ENCODE measurements around the gene UROC1. TPM values are rescaled to one million over a fixed set of nuclear protein-coding genes. Genes with fewer than 3 reads are reported as not detected.

Gene UROC1
- total RNA-seq, 6 donors from 2014 or later = not detected

DNA sequence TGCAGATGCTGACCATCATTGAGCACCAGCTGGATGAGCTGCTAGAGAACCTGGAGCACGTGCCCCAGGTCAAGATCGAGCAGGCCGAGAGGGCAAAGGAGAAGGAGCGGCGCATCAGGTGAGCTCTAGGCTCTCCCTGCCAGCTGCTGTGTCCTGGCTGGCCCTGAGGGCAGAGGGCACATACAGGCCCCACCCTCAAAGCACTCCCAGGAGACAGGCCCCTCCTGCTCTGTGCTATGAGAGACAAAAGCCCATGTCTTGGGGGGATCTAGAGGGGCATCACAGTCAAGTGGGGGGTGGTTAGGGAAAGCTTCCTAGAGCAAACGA lies 83.3 kb downstream of the UROC1 start:
- Histone ChIP-seq H3K9me3 (no peaks in the 10 kb centered on the region), H3K27me3 (no peaks in the 10 kb centered on the region), H3K4me3 (no peak overlapping the region), H3K4me1 (no peaks in the 10 kb centered on the region), H3K27ac (no peak overlapping the region), H3K36me3 (peaks cover 10 to 54% (median 41%) of the 10 kb centered on the region in 4 donors)
- DNase-seq (no peak), ATAC-seq (ENCODE audit: low FRiP score in 2 of 2) (no peak)
- 88 to 92% methylated on average over 1 to 6 of the region's 6 CpGs for WGBS, 2 donors
- TF ChIP-seq POLR2AphosphoS5 (IDR thresholded peaks at IDR 0.05) (no peak), POLR2A (IDR thresholded peaks at IDR 0.05) (no peak), EP300 (IDR thresholded peaks at IDR 0.05) (no peak), CTCF (IDR thresholded peaks at IDR 0.05) (no peak)

GRCh38 chr3:126433496-126434263 lies 83.9 kb downstream of the UROC1 start:
- Histone ChIP-seq H3K9me3 (no peaks in the 10 kb centered on the region), H3K36me3 (peaks cover 10 to 49% (median 36%) of the 10 kb centered on the region in 4 donors), H3K4me1 (no peaks in the 10 kb centered on the region), H3K27me3 (no peaks in the 10 kb centered on the region), H3K4me3 (no peak overlapping the region), H3K27ac (no peak overlapping the region)
- 86 to 93% methylated on average over 5 to 12 of the region's 13 CpGs for WGBS, 2 donors
- ATAC-seq (ENCODE audit: low FRiP score in 2 of 2) = no peak
- no peak for TF ChIP-seq CTCF (IDR thresholded peaks at IDR 0.05)
- TF ChIP-seq EP300 (IDR thresholded peaks at IDR 0.05) = no peak
- no peak for TF ChIP-seq POLR2A (IDR thresholded peaks at IDR 0.05)
- TF ChIP-seq POLR2AphosphoS5 (IDR thresholded peaks at IDR 0.05) = no peak
- peak in 1 of 2 donors; percentile 64 for DNase-seq

DNA sequence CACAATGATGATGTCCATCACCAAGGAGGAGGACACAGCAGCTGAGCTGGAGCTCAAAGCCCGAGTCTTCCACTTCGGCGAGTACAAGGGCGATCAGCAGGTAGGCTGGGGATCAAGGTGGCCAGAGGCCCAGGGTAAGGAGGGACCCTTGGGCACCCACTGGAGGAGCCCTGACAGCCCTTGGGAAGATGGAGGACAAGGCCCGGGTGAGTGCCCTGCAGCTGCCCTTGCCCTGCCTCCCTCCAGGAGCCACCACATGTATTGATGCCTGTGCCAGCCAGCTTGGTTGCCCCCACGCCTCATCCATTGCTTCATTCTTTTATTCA lies 84.5 kb downstream of the UROC1 start:
- no peaks in the 10 kb centered on the region for H3K4me1 ChIP-seq
- no peak overlapping the region for H3K4me3 ChIP-seq
- H3K36me3 ChIP-seq = peaks cover 8 to 43% (median 31%) of the 10 kb centered on the region in 4 donors
- no peak for ATAC-seq (ENCODE audit: low FRiP score in 2 of 2)
- 97% methylated on average over 6 of the region's 6 CpGs for WGBS, 2 donors
- H3K27me3 ChIP-seq = no peaks in the 10 kb centered on the region
- DNase-seq = peak in 1 of 2 donors; percentile 39
- no peaks in the 10 kb centered on the region for H3K9me3 ChIP-seq
- TF ChIP-seq EP300 (IDR thresholded peaks at IDR 0.05) = no peak
- no peak overlapping the region for H3K27ac ChIP-seq

DNA sequence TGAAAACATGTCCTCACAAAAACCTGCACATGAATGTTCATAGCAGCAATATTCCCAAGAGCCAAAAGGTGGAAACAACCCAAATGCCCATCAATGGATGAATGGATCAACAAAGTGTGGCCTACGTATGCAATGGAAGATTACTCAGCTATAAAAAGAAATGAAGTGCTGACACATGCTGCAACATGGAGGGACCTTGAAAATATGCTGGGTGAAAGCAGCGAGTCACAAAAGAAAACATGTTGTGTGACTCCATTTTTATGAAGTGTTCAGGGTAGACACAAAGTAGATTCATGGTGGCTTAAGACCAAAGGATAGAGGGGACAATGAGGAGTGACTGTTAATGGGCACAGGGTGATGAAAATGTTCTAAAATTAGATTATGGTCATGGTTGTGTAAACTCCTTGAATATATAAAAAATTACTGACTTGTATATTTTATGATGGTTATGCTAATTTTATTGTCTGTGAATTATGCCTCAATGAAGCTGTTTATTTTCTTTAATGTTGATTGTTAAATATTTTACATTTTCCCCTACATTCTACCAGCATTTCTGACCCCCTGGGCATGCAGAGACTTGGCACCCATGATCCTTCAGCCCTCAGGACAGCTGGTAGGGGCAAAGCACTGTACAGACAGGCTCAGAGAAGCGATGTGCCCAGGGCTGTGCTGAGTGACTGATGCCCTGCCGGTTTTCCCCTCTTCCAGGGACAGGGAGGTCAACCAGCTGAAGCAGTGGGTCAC lies 85.0 kb downstream of the UROC1 start:
- 95% methylated on average over 4 of the region's 4 CpGs for WGBS, 2 donors
- Histone ChIP-seq H3K27ac (no peak overlapping the region), H3K36me3 (peaks cover 5 to 37% (median 25%) of the 10 kb centered on the region in 4 donors), H3K27me3 (no peaks in the 10 kb centered on the region), H3K9me3 (peaks cover 0 to 4% (median 0%) of the 10 kb centered on the region in 4 donors), H3K4me3 (no peak overlapping the region), H3K4me1 (no peaks in the 10 kb centered on the region)
- ATAC-seq (ENCODE audit: low FRiP score in 2 of 2) = no peak
- TF ChIP-seq EP300 (IDR thresholded peaks at IDR 0.05) (no peak), POLR2AphosphoS5 (IDR thresholded peaks at IDR 0.05) (no peak), POLR2A (IDR thresholded peaks at IDR 0.05) (no peak), CTCF (IDR thresholded peaks at IDR 0.05) (no peak)
- no peak for DNase-seq

Small RNA genes within 50 kb of the gene (small RNA-seq; reads per million reads assigned to genes)
- 0 to 0.22 (median 0.07) reads per million in 4 donors for gene RNA5SP138

Other genes with a start within 250 kb of the UROC1 start
- 10 to 100 TPM; 21.6 to 52.4 (median 38.3) TPM for gene KLF15, start 160.4 kb downstream of the UROC1 start, total RNA-seq
- gene CFAP100, start 122.9 kb downstream of the UROC1 start, total RNA-seq = 10 to 100 TPM in 4 of 6 donors, 1 to 10 TPM in 1, under 1 TPM in 1; 0.09 to 57.9 (median 21.6) TPM
- gene ZXDC, start 41.9 kb downstream of the UROC1 start, total RNA-seq = 100 to 1,000 TPM in 1 of 6 donors, 10 to 100 TPM in 5; 35.9 to 112 (median 53.5) TPM
- 1 to 10 TPM in 3 of 6 donors, under 1 TPM in 1, not detected in 2; 0.57 to 3.1 (median 2.0) TPM for gene CHST13, start 6.4 kb upstream of the UROC1 start, total RNA-seq
- gene C3orf22, start 41.2 kb upstream of the UROC1 start, total RNA-seq = not detected
- 10 to 100 TPM in 5 of 6 donors, 1 to 10 TPM in 1; 7.6 to 14.4 (median 12.4) TPM for gene TXNRD3, start 137.4 kb upstream of the UROC1 start, total RNA-seq
- 10 to 100 TPM; 16.6 to 35.6 (median 21.8) TPM for gene CHCHD6, start 186.5 kb upstream of the UROC1 start, total RNA-seq

Data from upper lobe of left lung (tissue), 6 donors.